LoVo (cell line): Measurements from ENCODE around the gene PDE8A.
A peak's percentile ranks its signal among the peaks of the same experiment; 100 is the strongest.
"Not testable (repeated sequence)": the region's sequence is repeated elsewhere in the genome, so short reads cannot be mapped to it uniquely, and the experiment has no call there.

Experiments used
- DNase-seq: peaks from one replicate; pipeline ENCODE4 v3.0.0-alpha.2; 2016; ENCODE audit warnings: low spot score

Gene PDE8A

DNA sequence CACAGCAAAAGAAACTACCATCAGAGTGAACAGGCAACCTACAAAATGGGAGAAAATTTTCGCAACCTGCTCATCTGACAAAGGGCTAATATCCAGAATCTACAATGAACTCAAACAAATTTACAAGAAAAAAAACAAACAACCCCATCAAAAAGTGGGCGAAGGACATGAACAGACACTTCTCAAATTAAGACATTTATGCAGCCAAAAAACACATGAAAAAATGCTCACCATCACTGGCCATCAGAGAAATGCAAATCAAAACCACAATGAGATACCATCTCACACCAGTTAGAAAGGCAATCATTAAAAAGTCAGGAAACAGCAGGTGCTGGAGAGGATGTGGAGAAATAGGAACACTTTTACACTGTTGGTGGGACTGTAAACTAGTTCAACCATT lies 30.1 kb downstream of the PDE8A start:
- DNase-seq = not testable (repeated sequence)

DNA sequence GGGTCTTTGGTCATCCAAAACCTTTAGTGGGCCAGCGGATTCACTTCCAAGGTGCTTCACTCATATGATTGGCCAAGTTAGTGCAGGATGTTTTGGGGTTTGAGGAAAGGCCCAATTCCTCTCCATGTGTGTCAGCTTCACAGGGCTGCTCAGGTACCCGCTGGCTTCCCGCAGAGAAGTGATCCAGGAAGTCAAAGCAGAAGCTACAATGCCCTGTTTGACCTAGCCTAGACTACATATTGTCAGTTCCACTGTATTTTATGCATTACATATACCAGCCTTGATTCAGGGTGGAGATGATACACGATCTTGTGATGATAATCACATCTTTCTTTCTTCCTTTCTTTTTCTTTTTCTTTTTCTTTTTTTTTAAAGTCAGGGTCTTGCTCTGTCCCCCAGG lies 32.1 kb downstream of the PDE8A start:
- DNase-seq = no peak

DNA sequence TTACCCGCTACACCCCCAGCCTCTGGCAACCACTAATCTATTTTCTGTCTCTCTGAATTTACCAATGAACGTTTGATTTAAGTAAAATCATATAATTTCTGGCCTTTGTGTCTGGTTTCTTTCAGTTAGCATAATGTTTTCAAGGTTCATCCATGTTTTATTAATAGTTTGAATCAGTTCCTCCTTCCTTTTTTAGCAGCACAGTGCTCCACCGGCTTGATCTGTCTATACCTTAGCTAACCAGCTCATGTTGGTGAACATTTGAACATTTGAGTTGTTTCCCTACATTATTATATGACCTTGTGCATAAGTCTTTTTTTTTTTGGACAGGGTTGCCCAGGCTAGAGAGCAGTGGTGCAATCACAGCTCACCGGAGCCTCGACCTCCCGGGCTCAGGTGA lies 33.3 kb downstream of the PDE8A start:
- no peak for DNase-seq

DNA sequence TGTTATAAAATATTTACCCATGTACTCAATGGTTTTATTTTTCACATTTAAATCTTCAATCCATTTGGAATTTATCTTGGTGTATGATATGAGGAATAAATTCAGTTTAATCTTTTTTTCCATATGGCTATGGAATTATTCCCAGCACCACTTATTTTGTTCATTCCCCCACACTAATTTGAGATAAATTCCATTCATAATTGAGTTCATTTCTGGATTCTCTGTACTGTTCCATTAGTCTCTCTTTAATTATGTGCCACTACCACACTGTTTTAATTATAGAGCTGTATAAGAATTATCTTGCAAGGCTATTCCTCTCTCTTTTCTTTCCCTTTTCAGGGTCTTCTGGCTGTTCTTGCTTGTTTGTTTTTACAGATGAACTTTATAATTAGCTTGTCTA lies 34.6 kb downstream of the PDE8A start:
- no peak for DNase-seq

DNA sequence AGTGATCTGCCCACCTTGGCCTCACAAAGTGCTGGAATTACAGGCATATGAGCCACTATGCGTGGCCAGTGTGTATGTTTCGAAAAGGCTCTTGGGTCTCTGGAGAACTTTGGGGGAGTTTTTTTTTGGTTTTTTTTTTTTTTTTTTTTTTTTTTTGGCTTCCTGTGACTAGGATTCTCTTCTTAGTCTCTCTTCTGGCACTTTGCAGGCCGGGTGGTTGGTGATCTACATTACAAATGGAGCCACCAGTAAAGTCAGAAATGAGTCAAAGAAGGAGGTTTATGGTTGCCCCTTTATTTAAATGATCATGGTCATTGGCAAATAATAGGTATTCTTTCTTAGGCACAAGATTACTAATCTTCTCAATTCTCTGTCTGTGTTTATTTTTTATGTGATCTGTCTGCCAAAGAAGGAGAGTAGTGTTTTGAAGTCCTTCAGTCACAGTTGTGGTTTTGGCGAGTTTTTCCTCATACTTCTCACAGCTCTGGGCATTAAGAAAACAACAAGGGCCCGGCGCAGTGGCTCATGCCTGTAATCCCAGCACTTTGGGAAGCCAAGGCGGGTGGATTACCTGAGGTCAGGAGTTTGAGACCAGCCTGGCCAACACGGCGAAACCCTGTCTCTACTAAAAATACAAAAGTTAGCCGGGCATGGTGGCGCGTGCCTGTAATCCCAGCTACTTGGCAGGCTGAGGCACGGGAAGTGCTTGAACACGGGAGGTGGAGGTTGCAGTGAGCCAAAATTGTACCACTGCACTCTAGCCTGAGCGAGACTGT lies 38.3 kb downstream of the PDE8A start:
- no peak for DNase-seq

DNA sequence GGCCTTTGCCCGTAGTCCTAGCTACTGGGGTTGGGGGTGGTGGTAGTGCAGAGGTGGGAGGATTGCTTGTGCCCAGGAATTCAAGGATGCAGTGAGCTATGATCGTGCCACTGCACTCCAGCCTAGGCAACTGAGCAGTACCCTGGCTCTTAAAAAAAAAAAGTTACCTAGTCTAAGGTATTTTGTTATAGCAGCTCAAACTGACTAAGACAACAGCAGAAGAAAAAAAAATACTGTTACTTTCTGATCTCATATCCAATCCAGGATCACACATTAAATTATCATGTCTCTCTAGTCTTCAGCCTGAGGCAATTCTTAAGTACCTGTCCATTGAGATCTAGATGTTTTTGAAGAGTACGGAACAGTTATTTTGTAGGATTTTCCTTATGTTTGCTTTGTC lies 39.8 kb downstream of the PDE8A start:
- DNase-seq = no peak

DNA sequence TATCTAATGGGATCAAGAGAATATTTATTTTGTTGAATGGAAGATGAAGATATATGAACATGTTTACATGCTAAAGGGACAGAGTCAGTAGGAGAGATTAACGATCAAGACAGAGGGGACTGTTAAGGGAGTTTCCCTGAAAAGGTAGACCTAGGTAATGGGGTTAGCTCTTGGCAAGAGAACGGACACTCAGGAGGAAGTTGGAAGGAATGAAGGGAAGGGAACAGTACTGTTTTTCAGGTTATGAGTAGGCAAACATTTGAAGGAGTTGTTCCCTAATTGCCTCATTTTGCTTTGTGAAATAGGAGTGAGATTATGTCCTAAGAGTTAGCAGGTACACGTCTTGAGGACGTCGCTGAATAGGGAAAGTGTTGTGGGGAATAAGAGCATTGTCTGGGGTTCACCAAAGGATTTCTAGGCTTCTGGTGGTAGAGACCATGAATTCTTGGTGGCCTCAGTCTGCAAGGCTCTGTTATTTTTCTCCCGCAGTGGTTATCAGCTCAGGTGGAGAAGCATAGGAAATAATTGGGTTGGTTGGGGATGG lies 41.3 kb downstream of the PDE8A start:
- no peak for DNase-seq

DNA sequence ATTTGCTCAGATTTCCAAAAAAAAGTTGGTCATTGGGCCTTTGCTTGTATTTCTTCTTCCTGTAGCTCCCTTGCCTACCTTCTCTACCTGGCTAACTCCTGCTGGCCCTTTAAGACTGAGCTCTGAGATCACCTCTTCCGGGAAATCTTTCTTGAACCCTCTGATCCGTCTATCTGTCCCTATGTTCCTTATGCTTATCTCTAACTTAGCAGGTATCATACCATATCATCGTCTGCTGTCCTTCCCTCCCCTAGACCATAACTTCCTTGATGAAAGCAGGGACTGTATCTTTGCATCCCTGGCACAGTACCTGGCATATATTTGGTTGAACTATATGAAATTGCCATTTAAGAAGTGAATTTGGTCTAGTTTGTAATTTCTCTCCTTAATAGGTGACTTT lies 42.3 kb downstream of the PDE8A start:
- no peak for DNase-seq

DNA sequence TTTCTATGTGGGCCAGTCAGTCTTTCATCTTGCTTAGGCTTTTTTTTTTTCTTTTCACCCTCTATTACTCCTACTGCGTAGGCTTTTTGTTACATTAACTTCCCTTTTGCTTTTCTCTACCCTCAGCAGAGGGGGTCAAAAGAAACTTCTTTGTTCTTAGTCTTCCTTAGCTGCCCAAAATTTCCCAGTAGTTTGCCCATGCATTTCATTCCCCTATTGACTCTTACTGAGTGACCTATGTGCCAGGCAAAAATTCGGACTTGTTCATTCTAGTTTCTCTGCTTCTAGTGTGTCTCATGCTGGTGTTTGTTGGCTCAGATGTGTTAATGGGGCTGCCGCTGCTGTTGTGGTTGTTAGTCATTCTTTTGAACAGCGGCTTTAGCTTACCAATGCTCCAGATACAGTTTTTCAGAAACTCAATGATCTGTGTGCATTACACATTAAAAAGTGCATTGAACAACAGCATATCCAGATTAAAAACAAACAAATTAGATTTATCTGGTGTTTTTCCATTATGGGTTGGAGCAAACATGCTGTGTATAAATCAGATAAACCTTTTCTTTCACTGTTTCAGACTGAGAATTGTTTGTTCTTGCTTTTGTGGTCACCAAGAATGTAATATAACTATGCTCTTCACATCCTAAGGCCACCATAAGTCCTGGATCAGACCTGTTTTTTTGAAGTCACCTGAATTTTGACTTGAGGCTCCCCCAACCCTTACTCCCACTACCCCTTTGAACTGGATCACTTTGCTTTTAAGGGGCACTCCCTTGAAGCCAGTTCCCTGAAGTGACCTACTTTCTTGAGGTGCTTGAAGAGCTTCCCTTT lies 43.1 kb downstream of the PDE8A start:
- DNase-seq = no peak

DNA sequence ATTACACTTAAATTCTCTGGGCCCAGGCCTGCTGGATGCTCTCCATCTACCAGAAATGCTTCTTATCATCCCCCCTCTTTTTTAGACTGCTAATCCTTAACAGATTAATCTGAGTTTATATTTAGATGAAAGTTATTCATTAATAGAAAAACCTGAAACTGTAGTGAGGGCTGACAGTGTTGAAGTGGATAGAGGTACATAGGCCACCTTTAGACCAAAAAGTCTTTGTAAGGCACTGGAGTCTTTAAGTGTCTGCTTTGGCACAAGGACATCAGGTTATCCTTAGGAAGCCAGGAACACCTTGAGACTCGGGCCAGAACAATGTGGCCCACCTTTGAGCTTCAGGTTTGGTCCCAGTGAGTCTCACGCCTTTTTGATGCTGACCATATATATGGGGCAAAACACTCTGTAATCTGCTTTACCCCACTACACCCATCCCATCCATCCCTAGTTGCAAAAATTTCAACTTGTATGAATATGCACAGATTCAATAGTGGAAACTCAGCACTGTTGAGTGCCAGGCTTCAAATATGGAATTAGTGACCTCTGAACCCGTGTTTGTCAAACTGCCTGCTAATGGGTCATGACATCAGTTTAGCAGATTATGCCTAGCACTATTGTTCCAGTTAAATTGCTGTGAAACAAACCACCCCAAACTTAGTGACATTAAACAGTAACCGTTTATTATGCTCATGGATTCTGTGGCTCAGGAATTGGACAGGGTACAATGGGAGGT lies 44.0 kb downstream of the PDE8A start:
- no peak for DNase-seq

DNA sequence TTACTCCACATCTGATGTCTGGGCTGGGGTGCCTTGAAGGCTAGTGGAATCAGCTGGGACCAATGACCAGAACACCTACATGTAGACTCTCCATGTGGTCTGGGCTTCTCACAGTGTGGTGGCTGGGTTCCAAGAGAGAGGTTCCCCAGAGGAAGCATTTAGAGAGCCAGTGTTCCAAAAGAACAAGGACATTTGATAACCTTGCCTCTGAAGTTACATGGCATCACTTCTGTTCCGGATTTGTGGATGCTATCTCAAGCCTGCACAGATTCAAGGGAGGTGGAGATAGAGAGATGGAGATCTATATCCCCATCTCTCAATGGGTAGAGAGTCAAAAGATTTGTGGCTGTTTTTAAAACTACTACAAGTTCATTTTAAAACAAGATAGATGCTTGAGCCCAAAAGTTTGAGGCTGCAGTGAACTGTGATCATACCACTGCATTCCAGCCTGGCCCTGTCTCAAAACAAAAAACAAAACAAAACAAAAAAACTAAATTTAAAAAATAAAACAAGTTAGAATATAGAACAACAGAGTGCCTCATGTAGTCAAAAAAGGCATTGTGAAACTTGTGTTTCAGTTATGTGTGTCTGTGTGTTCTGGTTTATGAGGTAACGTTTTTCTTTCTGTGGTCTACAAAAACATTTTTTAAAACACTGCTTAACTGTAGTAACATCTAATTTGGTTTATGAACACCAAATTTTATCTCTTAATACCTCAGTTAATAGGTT lies 44.8 kb downstream of the PDE8A start:
- DNase-seq = no peak

DNA sequence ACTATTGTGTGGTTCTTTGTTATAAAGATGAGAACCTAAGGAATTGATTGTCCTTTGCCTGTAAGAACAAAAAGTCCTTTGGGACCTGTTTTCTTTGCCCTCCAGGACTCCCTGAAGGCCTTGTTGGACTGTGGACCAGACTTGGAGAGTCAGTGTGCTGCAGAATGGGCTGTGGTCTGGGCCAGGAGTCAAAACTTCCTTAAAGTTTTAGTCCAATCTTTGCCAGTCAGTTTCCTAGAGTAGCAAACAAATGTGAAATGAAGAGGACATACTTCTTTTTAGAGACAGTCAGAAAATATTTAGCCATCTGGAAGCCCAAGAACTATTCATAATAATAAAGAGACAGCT lies 45.4 kb downstream of the PDE8A start:
- no peak for DNase-seq

DNA sequence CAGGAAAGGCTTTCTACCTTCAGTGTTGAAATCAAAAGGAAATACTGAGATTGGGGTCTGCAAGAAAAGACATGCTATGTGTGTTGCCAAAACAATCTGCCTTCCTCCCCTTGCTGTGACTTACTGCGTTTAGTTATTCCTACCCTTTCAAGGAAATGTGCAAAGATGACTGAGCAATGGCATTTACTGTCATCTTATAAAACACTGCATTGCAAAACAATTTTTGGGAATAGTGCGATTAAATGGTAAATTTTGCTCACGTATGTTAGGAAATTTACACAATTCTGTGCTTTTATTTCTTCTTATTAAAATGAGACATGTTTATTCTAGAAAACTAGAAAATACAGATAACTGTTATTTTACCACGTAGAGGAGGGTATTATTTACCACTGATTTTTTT lies 45.8 kb downstream of the PDE8A start:
- no peak for DNase-seq

DNA sequence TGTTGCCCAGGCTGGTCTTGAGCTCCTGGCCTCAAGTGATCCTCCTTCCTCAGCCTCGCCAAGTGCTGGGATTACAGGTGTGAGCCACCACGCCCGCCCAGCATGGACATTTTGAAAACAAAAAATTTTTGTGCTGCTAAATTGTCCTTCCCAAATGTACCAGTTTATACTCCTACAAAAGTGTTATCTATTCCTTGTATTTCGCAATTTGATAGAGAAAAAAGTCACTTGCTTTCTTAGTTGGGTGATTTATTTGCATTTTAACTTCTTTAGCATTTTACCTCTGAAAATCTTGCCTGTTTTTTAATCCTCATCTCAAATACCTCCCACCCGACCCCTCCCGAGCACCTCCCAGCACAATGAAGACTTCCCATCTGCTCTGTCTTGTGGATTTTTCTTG lies 46.8 kb downstream of the PDE8A start:
- DNase-seq = no peak

DNA sequence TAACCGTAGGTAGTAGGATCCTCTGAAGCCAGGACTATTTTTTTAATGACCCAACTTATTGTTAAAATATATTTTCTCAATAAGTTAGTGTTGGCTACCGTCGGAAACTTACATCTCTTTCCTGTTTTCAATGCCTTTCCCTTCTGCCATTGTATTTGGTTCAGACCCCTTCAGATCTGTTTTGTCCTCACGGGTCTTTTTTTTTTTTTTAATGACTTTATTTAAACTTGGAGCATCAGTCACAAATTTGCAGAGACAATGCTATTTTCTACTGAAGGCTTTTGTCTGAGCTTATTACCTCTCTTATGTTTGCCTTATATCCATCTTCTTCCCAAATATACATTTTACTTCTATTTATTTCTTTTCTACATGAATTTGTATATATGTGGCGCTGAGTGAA lies 47.6 kb downstream of the PDE8A start:
- DNase-seq = no peak

DNA sequence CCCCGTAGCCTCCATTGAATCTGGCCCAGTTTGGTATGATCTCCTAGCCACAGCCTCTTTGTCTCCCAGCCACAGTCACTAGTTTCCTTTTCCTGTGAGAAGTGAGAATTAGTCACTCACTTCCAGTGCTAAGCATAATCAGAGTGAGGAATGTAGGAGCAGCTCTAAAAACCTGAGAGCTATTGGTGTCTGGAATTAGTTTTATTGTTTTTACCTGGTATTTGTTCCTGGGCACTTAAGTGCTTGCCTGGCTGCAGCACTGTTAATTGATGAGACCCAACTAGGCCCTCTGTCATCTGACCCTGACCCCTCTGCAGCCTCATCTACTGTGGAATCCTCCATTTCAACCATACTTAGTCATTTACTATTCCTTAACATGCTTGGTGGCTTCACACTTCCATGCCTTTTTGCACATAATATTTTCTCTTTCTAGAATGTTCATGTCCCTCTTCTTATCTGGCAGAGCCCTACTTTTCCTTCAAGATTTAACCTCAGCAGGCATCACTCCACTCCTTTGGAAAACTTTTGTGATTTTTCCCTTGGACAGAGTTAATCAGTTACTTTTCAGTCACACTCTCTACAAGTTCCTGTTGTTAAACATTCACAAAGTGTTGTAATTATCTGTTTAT lies 48.8 kb downstream of the PDE8A start:
- peak; percentile 58 for DNase-seq

DNA sequence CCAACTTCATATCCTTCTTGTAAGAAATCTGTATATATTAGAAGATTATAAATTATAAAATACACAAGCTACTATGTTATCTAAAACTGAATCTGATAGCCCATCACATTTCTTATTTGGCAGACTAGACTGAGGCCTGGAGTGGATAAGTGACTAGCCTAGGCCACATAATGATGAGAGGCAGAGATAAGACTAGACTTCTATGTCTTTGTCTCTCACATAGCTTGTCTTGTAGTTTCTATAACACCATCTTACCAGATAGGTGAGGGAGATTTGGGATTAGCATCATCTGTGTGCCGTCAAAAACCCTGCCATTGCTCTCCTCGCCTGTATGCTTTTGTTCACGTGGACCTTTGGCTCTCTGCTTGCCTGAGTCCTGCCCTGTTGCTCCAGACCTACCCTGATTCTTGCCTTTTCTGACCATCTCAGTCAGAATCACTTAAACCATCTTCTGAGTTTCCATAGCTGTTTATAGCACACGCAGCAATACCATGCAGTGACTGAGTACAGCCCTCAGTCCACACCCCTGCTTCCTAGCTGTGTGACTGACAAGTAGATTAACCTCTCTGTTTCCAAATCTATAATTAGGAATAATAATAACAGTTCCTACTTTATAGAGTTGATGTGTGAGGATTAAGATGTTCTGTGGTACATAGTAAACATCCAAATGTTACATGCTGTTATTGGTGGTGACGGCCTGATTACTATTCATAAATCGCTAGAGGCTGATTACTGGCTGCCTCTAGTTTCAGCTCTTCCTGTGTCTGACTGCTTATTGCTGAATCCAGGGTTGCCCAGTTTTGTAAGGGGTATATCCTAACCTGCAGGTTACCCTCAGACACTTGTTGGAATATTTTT lies 49.7 kb downstream of the PDE8A start:
- no peak for DNase-seq

DNA sequence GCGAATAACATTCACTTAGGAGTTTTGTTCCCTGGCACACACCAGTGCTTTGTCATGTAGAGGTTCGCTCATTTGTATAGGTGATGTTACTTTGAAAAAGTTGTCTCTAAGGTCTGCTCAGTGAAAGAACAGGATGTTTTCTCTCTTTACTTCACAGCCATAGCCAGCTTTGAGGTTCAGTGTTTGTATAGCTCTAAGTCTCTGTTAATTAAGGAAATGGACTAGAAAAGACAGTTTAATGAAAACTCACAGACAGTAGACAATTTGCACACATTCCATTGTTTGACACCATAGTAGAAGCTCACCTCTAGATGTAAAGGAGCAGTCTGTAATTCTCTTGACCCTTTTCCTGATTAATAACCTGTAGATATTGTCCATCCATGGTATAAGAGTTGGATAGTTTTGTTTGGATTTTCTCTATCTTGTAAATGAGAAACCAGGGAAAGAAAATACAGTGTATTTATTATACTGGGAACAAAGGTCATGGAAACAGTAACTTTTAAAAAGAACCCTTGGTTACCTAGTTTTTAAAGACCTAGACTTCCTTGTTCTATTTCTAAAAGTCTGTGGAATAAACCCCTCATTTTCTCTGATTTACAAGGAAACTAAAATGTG lies 50.4 kb downstream of the PDE8A start:
- no peak for DNase-seq

DNA sequence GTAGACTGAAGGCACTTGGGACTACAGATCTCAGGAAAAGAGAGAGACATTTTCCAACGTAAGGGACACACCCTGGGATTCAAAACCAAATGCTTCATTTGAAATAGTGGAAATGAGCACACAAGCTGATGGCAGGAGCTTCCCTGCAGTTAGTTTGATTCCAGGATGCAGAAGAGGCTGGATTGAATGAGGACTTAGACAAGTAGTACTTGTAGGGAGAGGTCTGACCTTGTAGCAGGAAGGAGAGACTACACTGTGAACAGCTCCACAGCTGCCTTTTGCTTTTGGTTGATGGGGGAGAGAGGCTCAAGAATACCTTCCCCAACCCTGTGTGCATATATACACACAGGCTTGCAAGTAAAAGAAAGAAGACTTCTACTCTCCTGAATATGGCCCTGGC lies 51.5 kb downstream of the PDE8A start:
- DNase-seq = no peak

DNA sequence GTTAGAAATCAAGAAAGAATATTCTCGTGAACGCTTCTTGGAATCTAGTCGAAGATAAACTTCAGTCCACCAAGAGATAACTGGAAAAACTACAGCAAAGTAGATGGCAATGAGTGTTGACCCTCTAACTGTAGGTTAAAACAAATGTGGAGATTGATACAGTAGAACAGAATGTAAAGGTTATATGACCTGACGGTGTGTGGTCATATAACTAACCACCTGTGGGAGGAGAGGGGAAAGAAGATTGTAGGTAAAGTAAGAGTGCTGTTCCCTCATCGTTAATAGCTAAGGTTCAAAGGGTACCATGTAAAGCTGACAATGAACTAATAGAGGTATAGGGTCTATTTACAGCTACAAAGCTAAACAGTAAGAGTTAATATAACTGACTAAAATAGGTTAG lies 52.6 kb downstream of the PDE8A start:
- no peak for DNase-seq
